Thyroid gland (tissue), 4 donors: ENCODE measurements around the gene ASXL1.

ENCODE experiments used
- CTCF ChIP-seq, 6 experiments: fragments of 200-600 bp in 3 of 6; fragments of 450-650 bp in 3 of 6; sonication (generic) in 3 of 6; IDR thresholded peaks; one replicate each; pipeline ENCODE4 v1.5.1; 2016 to 2019; ENCODE audit warnings: antibody characterized with exemption in 6 of 6, mild to moderate bottlenecking in 2 of 6, inconsistent platforms in 1 of 6, moderate library complexity in 1 of 6
- POLR2A ChIP-seq, 2 donors: fragments of 450-650 bp; IDR thresholded peaks; one replicate each; pipeline ENCODE4 v1.6.1; 2017; ENCODE audit warnings: antibody characterized with exemption in 2 of 2, mild to moderate bottlenecking in 2 of 2, moderate library complexity in 1 of 2

DNA sequence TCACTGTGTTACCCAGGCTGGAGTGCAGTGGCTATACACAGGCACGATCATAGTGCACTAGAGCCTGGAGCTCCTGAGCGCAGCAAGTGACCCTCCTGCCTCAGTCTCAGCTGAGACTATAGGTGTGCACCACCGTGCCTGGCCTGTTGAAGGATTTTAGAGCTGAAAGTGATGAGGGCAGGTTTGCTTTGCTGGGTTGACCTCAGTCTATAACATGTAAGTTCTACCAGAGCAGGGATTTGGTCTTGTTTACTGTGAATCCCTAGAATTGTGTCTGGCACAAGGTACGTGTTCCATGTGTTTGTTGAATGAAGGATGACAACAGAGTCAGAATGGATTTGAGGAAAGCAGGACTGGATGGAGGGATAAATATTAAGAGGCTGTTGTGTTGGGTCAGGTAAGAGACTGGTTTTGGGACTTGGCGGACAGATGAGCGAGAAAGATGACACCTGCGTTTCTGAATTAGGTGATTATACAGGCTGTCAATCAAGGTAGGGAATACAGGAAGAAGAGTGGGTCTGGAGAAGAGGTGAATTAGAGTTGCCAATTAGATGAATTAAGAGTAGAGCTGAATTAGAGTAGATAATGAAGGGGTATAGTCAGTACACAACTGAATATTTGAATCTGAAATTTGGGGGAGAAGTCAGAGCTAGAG is 6.5 kb downstream of the ASXL1 start:
- TF ChIP-seq CTCF (IDR thresholded peaks at IDR 0.05) (no peak), POLR2A (IDR thresholded peaks at IDR 0.05) (no peak)
